ENCODE measurements around the gene MIB2.
"Not testable (repeated sequence)": the region's sequence is repeated elsewhere in the genome, so short reads cannot be mapped to it uniquely, and the experiment has no call there.

The MIB2 gene

GRCh38 chr1:1646326-1646725 is 31.0 kb downstream of the MIB2 start:
- DNase-seq (ENCODE audit: low read depth in 2 of 3, low spot score in 2 of 3): not testable (repeated sequence)

GRCh38 chr1:1647567-1648241 is 32.4 kb downstream of the MIB2 start:
- not testable (repeated sequence) for DNase-seq (ENCODE audit: low read depth in 2 of 3, low spot score in 2 of 3)

GRCh38 chr1:1648265-1648664 is 33.0 kb downstream of the MIB2 start:
- not testable (repeated sequence) for DNase-seq (ENCODE audit: low read depth in 2 of 3, low spot score in 2 of 3)

GRCh38 chr1:1658583-1659549 is 43.6 kb downstream of the MIB2 start, which contains the start of gene CDK11B:
CDK11B (minus strand) TSS chr1:1659004; CDS start chr1:1657485, 1,519 bp downstream.
- DNase-seq (ENCODE audit: low read depth in 2 of 3, low spot score in 2 of 3): peak; percentile 76 to 98 (median 93)

- not testable (repeated sequence) for DNase-seq (ENCODE audit: low read depth in 2 of 3, low spot score in 2 of 3)
These were observed 47.1 kb downstream of the MIB2 start for GRCh38 chr1:1662392-1662791.

GRCh38 chr1:1662830-1663560 is 47.7 kb downstream of the MIB2 start:
- not testable (repeated sequence) for DNase-seq (ENCODE audit: low read depth in 2 of 3, low spot score in 2 of 3)

GRCh38 chr1:1664318-1664717 is 49.0 kb downstream of the MIB2 start:
- not testable (repeated sequence) for DNase-seq (ENCODE audit: low read depth in 2 of 3, low spot score in 2 of 3)

- DNase-seq (ENCODE audit: low read depth in 2 of 3, low spot score in 2 of 3): no peak
These were observed 49.9 kb downstream of the MIB2 start for GRCh38 chr1:1664941-1665814.

- peak in 1 of 3 experiments; percentile 18 for DNase-seq (ENCODE audit: low read depth in 2 of 3, low spot score in 2 of 3)
These were observed 50.5 kb downstream of the MIB2 start for GRCh38 chr1:1665815-1666251.

GRCh38 chr1:1666526-1666925 is 51.2 kb downstream of the MIB2 start:
- DNase-seq (ENCODE audit: low read depth in 2 of 3, low spot score in 2 of 3): no peak

- no peak for DNase-seq (ENCODE audit: low read depth in 2 of 3, low spot score in 2 of 3)
These were observed 54.5 kb downstream of the MIB2 start for GRCh38 chr1:1669468-1670440.

GRCh38 chr1:1670866-1671265 is 55.6 kb downstream of the MIB2 start:
- no peak for DNase-seq (ENCODE audit: low read depth in 2 of 3, low spot score in 2 of 3)

GRCh38 chr1:1671365-1672119 is 56.2 kb downstream of the MIB2 start:
- no peak for DNase-seq (ENCODE audit: low read depth in 2 of 3, low spot score in 2 of 3)

GRCh38 chr1:1672181-1672965 is 57.1 kb downstream of the MIB2 start:
- no peak for DNase-seq (ENCODE audit: low read depth in 2 of 3, low spot score in 2 of 3)

- DNase-seq (ENCODE audit: low read depth in 2 of 3, low spot score in 2 of 3): not testable (repeated sequence)
These were observed 59.5 kb downstream of the MIB2 start for GRCh38 chr1:1674806-1675205.

GRCh38 chr1:1675218-1675617 is 59.9 kb downstream of the MIB2 start:
- not testable (repeated sequence) for DNase-seq (ENCODE audit: low read depth in 2 of 3, low spot score in 2 of 3)

- not testable (repeated sequence) for DNase-seq (ENCODE audit: low read depth in 2 of 3, low spot score in 2 of 3)
These were observed 60.8 kb downstream of the MIB2 start for GRCh38 chr1:1676087-1676486.
